HEK293T (cell line): ENCODE data around the gene SCYGR2.
"Not testable (repeated sequence)": the region's sequence is repeated elsewhere in the genome, so short reads cannot be mapped to it uniquely, and the experiment has no call there.

Source experiments
- CTCF ChIA-PET: fragments of 350-600 bp; formaldehyde crosslinking; extraction: SDS; loops from one replicate; lab custom pipeline; 2021; ENCODE audit warnings: antibody characterized with exemption, inconsistent platforms; lab: Yijun Ruan, JAX
- POLR2A ChIA-PET: fragments of 350-600 bp; formaldehyde crosslinking; extraction: SDS; loops from one replicate; lab custom pipeline; 2020; ENCODE audit warnings: antibody characterized with exemption, inconsistent platforms; lab: Yijun Ruan, JAX
- DNase-seq: peaks from one replicate; pipeline ENCODE4 v3.0.0; 2012; ENCODE audit warnings: mixed read lengths; ENCODE audit errors: extremely low spot score
- ARNT ChIP-seq: fragments of 450-650 bp; IDR thresholded peaks from 2 replicates; pipeline ENCODE4 v1.6.1; 2017; ENCODE audit warnings: mild to moderate bottlenecking
- BHLHE40 ChIP-seq: fragments of 450-650 bp; IDR thresholded peaks from 2 replicates; pipeline ENCODE4 v1.6.1; 2016; ENCODE audit warnings: mild to moderate bottlenecking, moderate library complexity, borderline replicate concordance
- CTBP1 ChIP-seq: fragments of 450-650 bp; IDR thresholded peaks from 2 replicates; pipeline ENCODE4 v1.6.1; 2016; ENCODE audit warnings: borderline replicate concordance
- ELF4 ChIP-seq: fragments of 450-650 bp; IDR thresholded peaks from 2 replicates; pipeline ENCODE4 v1.6.1; 2017; ENCODE audit warnings: antibody characterized with exemption
- FOXA1 ChIP-seq: fragments of 450-650 bp; IDR thresholded peaks from 2 replicates; pipeline ENCODE4 v1.6.1; 2016; ENCODE audit warnings: mild to moderate bottlenecking
- FOXK2 ChIP-seq: fragments of 450-650 bp; IDR thresholded peaks from 2 replicates; pipeline ENCODE4 v1.6.1; 2016; ENCODE audit warnings: mild to moderate bottlenecking
- FOXM1 ChIP-seq: fragments of 450-650 bp; IDR thresholded peaks from 2 replicates; pipeline ENCODE4 v1.6.1; 2017; ENCODE audit warnings: mild to moderate bottlenecking, borderline replicate concordance
- HDGF ChIP-seq: fragments of 450-650 bp; IDR thresholded peaks from 2 replicates; pipeline ENCODE4 v1.6.1; 2017; ENCODE audit warnings: antibody characterized with exemption, borderline replicate concordance
- L3MBTL2 ChIP-seq: fragments of 450-650 bp; conservative IDR thresholded peaks from 2 replicates; pipeline ENCODE4 v1.6.1; 2016; ENCODE audit warnings: mild to moderate bottlenecking
- LEF1 ChIP-seq: fragments of 450-650 bp; IDR thresholded peaks from 2 replicates; pipeline ENCODE4 v1.6.1; 2017; ENCODE audit warnings: mild to moderate bottlenecking, borderline replicate concordance
- NFRKB ChIP-seq: fragments of 450-650 bp; IDR thresholded peaks from 2 replicates; pipeline ENCODE4 v1.6.1; 2016; ENCODE audit warnings: mild to moderate bottlenecking, moderate library complexity
- PKNOX1 ChIP-seq: fragments of 450-650 bp; IDR thresholded peaks from 2 replicates; pipeline ENCODE4 v1.6.1; 2016
- SP1 ChIP-seq: fragments of 450-650 bp; IDR thresholded peaks from 2 replicates; pipeline ENCODE4 v1.6.1; 2017
- SUZ12 ChIP-seq: fragments of 450-650 bp; IDR thresholded peaks from 2 replicates; pipeline ENCODE4 v1.6.1; 2016; ENCODE audit warnings: mild to moderate bottlenecking
- TARDBP ChIP-seq: fragments of 450-650 bp; IDR thresholded peaks from 2 replicates; pipeline ENCODE4 v1.6.1; 2016
- ZNF384 ChIP-seq: fragments of 450-650 bp; IDR thresholded peaks from 2 replicates; pipeline ENCODE4 v1.6.1; 2016

SCYGR2 gene

GRCh38 chr2:227598835-227599503 is at the start of gene SCYGR2:
Gene SCYGR2 (plus strand): TSS chr2:227598893. CDS start chr2:227598893, 0 bp downstream.
- DNase-seq, POLR2A ChIA-PET, CTCF ChIA-PET: not testable (repeated sequence)

- DNase-seq = no peak
- TF ChIP-seq HDGF = no peak
- no peak for TF ChIP-seq FOXA1
- no peak for TF ChIP-seq ELF4
- TF ChIP-seq NFRKB = no peak
- TF ChIP-seq ARNT = no peak
- no peak for TF ChIP-seq SUZ12
- TF ChIP-seq ZNF384 = no peak
- POLR2A ChIA-PET = no interaction called here
- CTCF ChIA-PET = no interaction called here
Measured at GRCh38 chr2:227551836-227552235, 46.9 kb upstream of the SCYGR2 start.

- ChIA-PET CTCF (no interaction called here), POLR2A (interaction anchor here (1.0 kb wide), 1 partner anchor 9 kb away, joined by 3 read pairs; no protein-coding TSS in a partner anchor)
- DNase-seq = no peak
- TF ChIP-seq TARDBP (no peak), ELF4 (no peak), L3MBTL2 (no peak), NFRKB (no peak), FOXA1 (no peak), BHLHE40 (no peak), SP1 (no peak), LEF1 (no peak), FOXM1 (no peak), ARNT (no peak)
Measured at GRCh38 chr2:227562581-227562980, 36.1 kb upstream of the SCYGR2 start.

GRCh38 chr2:227565080-227565479 is 33.6 kb upstream of the SCYGR2 start:
- ChIA-PET CTCF (no interaction called here), POLR2A (no interaction called here)
- TF ChIP-seq LEF1 (no peak), SP1 (no peak), SUZ12 (no peak), ZNF384 (no peak), NFRKB (no peak), L3MBTL2 (no peak), HDGF (no peak), FOXK2 (no peak), ARNT (no peak), FOXA1 (no peak), ELF4 (no peak), PKNOX1 (no peak), TARDBP (no peak), CTBP1 (no peak), BHLHE40 (no peak), FOXM1 (no peak)

GRCh38 chr2:227566012-227566411 is 32.7 kb upstream of the SCYGR2 start:
- DNase-seq = no peak
- TF ChIP-seq SUZ12 (no peak), LEF1 (no peak), FOXM1 (no peak), BHLHE40 (no peak), HDGF (no peak)
- ChIA-PET CTCF (no interaction called here), POLR2A (no interaction called here)

More at GRCh38 chr2:227565080-227565479, 33.6 kb upstream of the SCYGR2 start:
- no peak for DNase-seq

- POLR2A ChIA-PET = no interaction called here
- TF ChIP-seq ELF4 (no peak), TARDBP (no peak), FOXM1 (no peak), HDGF (no peak), NFRKB (no peak), FOXA1 (no peak), SUZ12 (no peak)
- DNase-seq = no peak
- CTCF ChIA-PET = no interaction called here
Measured at GRCh38 chr2:227568852-227569169, 29.9 kb upstream of the SCYGR2 start.

GRCh38 chr2:227570615-227571014 is 28.1 kb upstream of the SCYGR2 start:
- TF ChIP-seq TARDBP (no peak), PKNOX1 (no peak), BHLHE40 (no peak), ZNF384 (no peak), FOXM1 (no peak), LEF1 (no peak), SUZ12 (no peak), HDGF (no peak), FOXK2 (no peak), L3MBTL2 (no peak), ELF4 (no peak), NFRKB (no peak), CTBP1 (no peak), FOXA1 (no peak), SP1 (no peak)
- ChIA-PET POLR2A (no interaction called here), CTCF (no interaction called here)
- DNase-seq = no peak
